Lower lobe of right lung (tissue), 2 donors: ENCODE measurements around the gene PA2G4. TPM values are rescaled to one million over a fixed set of nuclear protein-coding genes. Genes with fewer than 3 reads are reported as not detected.

ENCODE experiments used
- ATAC-seq, 2 donors: fragments of 200-7000 bp; cut with Tn5 transposase; one replicate each; pipeline ENCODE4 v1.9.1; 2020 to 2022; ENCODE audit warnings: mild to moderate bottlenecking in 2 of 2, moderate library complexity in 2 of 2
- DNase-seq: peaks from one replicate; pipeline ENCODE4 v3.0.0-alpha.2; 2020
- H3K27ac ChIP-seq: fragments of 200-600 bp; one replicate; pipeline ENCODE4 v1.8.0; 2022
- H3K27me3 ChIP-seq: fragments of 200-600 bp; one replicate; pipeline ENCODE4 v1.8.0; 2022; ENCODE audit warnings: low read depth
- H3K36me3 ChIP-seq: fragments of 200-600 bp; one replicate; pipeline ENCODE4 v1.8.0; 2022; ENCODE audit warnings: mild to moderate bottlenecking
- H3K4me1 ChIP-seq: fragments of 200-600 bp; one replicate; pipeline ENCODE4 v1.8.0; 2022
- H3K4me3 ChIP-seq: fragments of 200-600 bp; one replicate; pipeline ENCODE4 v1.8.0; 2022; ENCODE audit warnings: mild to moderate bottlenecking
- H3K9me3 ChIP-seq: fragments of 200-600 bp; one replicate; pipeline ENCODE4 v1.8.0; 2022
- intact Hi-C: fragments of 100-400 bp; cut with DNase I; formaldehyde crosslinking; loops from one replicate; pipeline ENCODE4 v1.11.0; 2022
- total RNA-seq: library from RNA; stranded (reverse); fragmentation: NEBNext Ultra II Directional; extraction: Animal tissue kit (Norgen Biotek cat#: 25700); gene quantifications from one replicate; pipeline ENCODE4 v1.2.1, GENCODE V29; 2021
- TF ChIP-seq, protein P1 (sequence below): fragments of 200-600 bp; IDR thresholded peaks from one replicate; pipeline ENCODE4 v1.8.0; 2022; ENCODE audit warnings: antibody characterized with exemption, mild to moderate bottlenecking
- donor health status: DM: no; HTN: yes; CAD: no; lungs with severe emphysema.

The PA2G4 gene
- total RNA-seq, 1 donor from 2014 or later: 69.4 TPM

- Histone ChIP-seq H3K27ac (no peak overlapping the region), H3K4me3 (no peak overlapping the region), H3K9me3 (no peaks in the 10 kb centered on the region), H3K36me3 (peaks cover 24% of the 10 kb centered on the region), H3K4me1 (peaks cover 53% of the 10 kb centered on the region), H3K27me3 (no peaks in the 10 kb centered on the region)
- intact Hi-C loops: no loop called here
- TF ChIP-seq, protein P1, sequence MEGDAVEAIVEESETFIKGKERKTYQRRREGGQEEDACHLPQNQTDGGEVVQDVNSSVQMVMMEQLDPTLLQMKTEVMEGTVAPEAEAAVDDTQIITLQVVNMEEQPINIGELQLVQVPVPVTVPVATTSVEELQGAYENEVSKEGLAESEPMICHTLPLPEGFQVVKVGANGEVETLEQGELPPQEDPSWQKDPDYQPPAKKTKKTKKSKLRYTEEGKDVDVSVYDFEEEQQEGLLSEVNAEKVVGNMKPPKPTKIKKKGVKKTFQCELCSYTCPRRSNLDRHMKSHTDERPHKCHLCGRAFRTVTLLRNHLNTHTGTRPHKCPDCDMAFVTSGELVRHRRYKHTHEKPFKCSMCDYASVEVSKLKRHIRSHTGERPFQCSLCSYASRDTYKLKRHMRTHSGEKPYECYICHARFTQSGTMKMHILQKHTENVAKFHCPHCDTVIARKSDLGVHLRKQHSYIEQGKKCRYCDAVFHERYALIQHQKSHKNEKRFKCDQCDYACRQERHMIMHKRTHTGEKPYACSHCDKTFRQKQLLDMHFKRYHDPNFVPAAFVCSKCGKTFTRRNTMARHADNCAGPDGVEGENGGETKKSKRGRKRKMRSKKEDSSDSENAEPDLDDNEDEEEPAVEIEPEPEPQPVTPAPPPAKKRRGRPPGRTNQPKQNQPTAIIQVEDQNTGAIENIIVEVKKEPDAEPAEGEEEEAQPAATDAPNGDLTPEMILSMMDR: no peak
- DNase-seq: no peak
- no peak for ATAC-seq
Measured at GRCh38 chr12:56122637-56123036, 18.3 kb downstream of the PA2G4 start.

- intact Hi-C loops: no loop called here
- no peaks in the 10 kb centered on the region for H3K9me3 ChIP-seq
- DNase-seq: no peak
- H3K27ac ChIP-seq: no peak overlapping the region
- no peak overlapping the region for H3K4me3 ChIP-seq
- peaks cover 46% of the 10 kb centered on the region for H3K4me1 ChIP-seq
- peaks cover 24% of the 10 kb centered on the region for H3K36me3 ChIP-seq
- no peaks in the 10 kb centered on the region for H3K27me3 ChIP-seq
- TF ChIP-seq, protein P1: no peak
- no peak for ATAC-seq
Measured at GRCh38 chr12:56124133-56124532, 19.8 kb downstream of the PA2G4 start.

GRCh38 chr12:56126732-56127239 lies 22.4 kb downstream of the PA2G4 start:
- Histone ChIP-seq H3K4me3 (peak overlapping the region; percentile 89), H3K36me3 (peaks cover 19% of the 10 kb centered on the region), H3K4me1 (peaks cover 48% of the 10 kb centered on the region), H3K27me3 (no peaks in the 10 kb centered on the region), H3K9me3 (no peaks in the 10 kb centered on the region), H3K27ac (peak overlapping the region; percentile 88)
- DNase-seq (no peak), ATAC-seq (no peak)
- TF ChIP-seq, protein P1: no peak
- intact Hi-C loops: no loop called here

DNA sequence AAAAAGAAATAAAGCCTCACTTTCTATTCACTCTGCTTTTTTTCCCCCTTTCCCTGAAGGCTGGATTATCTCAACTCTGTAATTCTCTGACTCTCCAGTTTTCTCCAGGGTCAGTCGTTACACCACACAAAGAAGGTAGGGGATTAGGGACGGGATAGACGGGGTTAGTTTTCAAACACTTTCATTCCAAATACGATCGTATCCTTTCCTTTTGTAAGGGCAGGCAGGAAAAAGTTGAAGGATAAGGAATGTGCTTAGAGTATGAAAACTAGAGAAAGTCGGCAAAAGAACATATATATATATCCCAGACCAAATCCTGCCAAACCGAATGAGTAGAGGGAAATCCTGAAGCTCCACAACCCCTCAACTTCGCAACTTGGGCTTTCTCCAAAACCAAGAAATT lies 23.1 kb downstream of the PA2G4 start:
- H3K27ac ChIP-seq: peak overlapping the region; percentile 88
- H3K9me3 ChIP-seq: no peaks in the 10 kb centered on the region
- H3K4me1 ChIP-seq: peaks cover 48% of the 10 kb centered on the region
- TF ChIP-seq, protein P1: no peak
- H3K27me3 ChIP-seq: no peaks in the 10 kb centered on the region
- peak overlapping the region; percentile 89 for H3K4me3 ChIP-seq
- no peak for ATAC-seq
- intact Hi-C loops: no loop called here
- no peak for DNase-seq
- peaks cover 24% of the 10 kb centered on the region for H3K36me3 ChIP-seq

- Histone ChIP-seq H3K36me3 (peaks cover 30% of the 10 kb centered on the region), H3K9me3 (no peaks in the 10 kb centered on the region), H3K27ac (peak within 1 kb of the TSS; percentile 88), H3K4me3 (peak within 1 kb of the TSS; percentile 89), H3K27me3 (no peaks in the 10 kb centered on the region), H3K4me1 (peaks cover 48% of the 10 kb centered on the region)
- TF ChIP-seq, protein P1: no peak
- ATAC-seq (peak; percentile 95 to 97), DNase-seq (peak; percentile 98)
- intact Hi-C loops: no loop called here
Measured at GRCh38 chr12:56127888-56128669, 23.7 kb downstream of the PA2G4 start, which contains the start of gene ESYT1. ESYT1 (plus strand) TSS chr12:56128267; CDS start chr12:56128320, 53 bp downstream.
